Stomach (tissue), 9 donors: ENCODE data around the gene CAMK1. TPM values are rescaled to one million over a fixed set of nuclear protein-coding genes. Genes with fewer than 3 reads are reported as not detected.

ENCODE experiments used
- DNase-seq, 2 donors: peaks; one replicate each; pipeline versions ENCODE4 v3.0.0 to v3.0.0-alpha.2; 2013 to 2019
- H3K27ac ChIP-seq, 5 donors: fragments of 200-600 bp in 4 of 5; sonication (generic) in 4 of 5; one replicate each; pipeline ENCODE4 v1.5.1; 2013 to 2019; ENCODE audit warnings: mild to moderate bottlenecking in 1 of 5, moderate library complexity in 1 of 5
- H3K27me3 ChIP-seq, 3 donors: fragments of 200-600 bp; sonication (generic); one replicate each; pipeline ENCODE4 v1.5.1; 2017 to 2019; ENCODE audit warnings: mixed run types in 1 of 3
- H3K36me3 ChIP-seq, 4 donors: fragments of 200-600 bp; sonication (generic); 1 replicate in 3 of 4; 2 replicates in 1 of 4; pipeline ENCODE4 v1.5.1; 2016 to 2019
- H3K4me1 ChIP-seq, 4 donors: fragments of 200-600 bp; sonication (generic); one replicate each; pipeline ENCODE4 v1.5.1; 2016 to 2019
- H3K4me3 ChIP-seq, 4 donors: fragments of 200-600 bp; sonication (generic) in 3 of 4; one replicate each; pipeline ENCODE4 v1.5.1; 2016 to 2019; ENCODE audit warnings: mild to moderate bottlenecking in 1 of 4
- H3K9me3 ChIP-seq, 4 donors: fragments of 200-600 bp; sonication (generic); one replicate each; pipeline ENCODE4 v1.5.1; 2016 to 2019
- CTCF ChIP-seq, 7 experiments: fragments of 450-650 bp in 4 of 7; fragments of 200-600 bp in 3 of 7; sonication (generic) in 3 of 7; IDR thresholded peaks; one replicate each; pipeline ENCODE4 v1.5.1; 2016 to 2019; ENCODE audit warnings: antibody characterized with exemption in 7 of 7, control low read depth in 2 of 7, mild to moderate bottlenecking in 1 of 7
- EP300 ChIP-seq: sonication (generic); formaldehyde crosslinking; IDR thresholded peaks from one replicate; pipeline ENCODE4 v1.6.1; 2017; ENCODE audit warnings: antibody characterized with exemption
- POLR2A ChIP-seq, 4 donors: fragments of 450-650 bp; IDR thresholded peaks; one replicate each; pipeline ENCODE4 v1.6.1; 2016; ENCODE audit warnings: antibody characterized with exemption in 4 of 4, control low read depth in 2 of 4, mild to moderate bottlenecking in 1 of 4, moderate library complexity in 1 of 4
- POLR2AphosphoS5 ChIP-seq, 3 donors: sonication (generic); formaldehyde crosslinking; IDR thresholded peaks; one replicate each; pipeline ENCODE4 v1.6.1; 2016; ENCODE audit warnings: antibody characterized with exemption in 3 of 3
- WGBS, 5 donors: extraction: QIAGEN DNeasy Blood & Tissue Kit in 3 of 5; methylation state at CpG; one replicate each; pipeline versions ENCODE4 v1.1.5 to v1.1.7; 2013 to 2018; 5-methylcytosine and 5-hydroxymethylcytosine counted together
- intact Hi-C: fragments of 100-400 bp; cut with DNase I; formaldehyde crosslinking; loops from one replicate; pipeline ENCODE4 v1.15.1; 2023; ENCODE audit warnings: low total_unique reads
- polyA plus RNA-seq, 3 donors: library from polyadenylated mRNA; stranded (reverse); fragments of 200-250 nt; gene quantifications; one replicate each; pipeline ENCODE4 v1.2.3, GENCODE V29; 2013
- total RNA-seq, 5 donors: library from RNA; depleted of rRNA; stranded (reverse); fragments of >200 nt; gene quantifications; one replicate each; pipeline versions ENCODE4 v1.1.0 to v1.2.3, GENCODE V29; 2014 to 2016
- donor health status: healthy with polysubstance abuse.
- donor health status: Bipolar disorder and iron deficiency.
- donor health status: healthy.

CAMK1 gene
- total and polyA plus RNA-seq, 8 donors, result 14.3 to 61.1 (median 25.3) TPM

GRCh38 chr3:9785602-9786001 is 15.9 kb upstream of the CAMK1 start:
- H3K27me3 ChIP-seq, result no peaks in the 10 kb centered on the region
- TF ChIP-seq CTCF (IDR thresholded peaks at IDR 0.05), result no peak
- TF ChIP-seq EP300, result no peak
- no peak for TF ChIP-seq POLR2AphosphoS5 (IDR thresholded peaks at IDR 0.05)
- TF ChIP-seq POLR2A (IDR thresholded peaks at IDR 0.05), result no peak
- H3K36me3 ChIP-seq, result peaks cover 57 to 100% (median 99%) of the 10 kb centered on the region in 4 donors
- 58 to 76% (median 66%) methylated on average over 7 of the region's 7 CpGs for WGBS, 5 donors
- peaks cover 0 to 14% (median 4%) of the 10 kb centered on the region in 4 donors for H3K4me1 ChIP-seq
- intact Hi-C loops, result no loop called here
- no peak overlapping the region for H3K4me3 ChIP-seq
- DNase-seq, result no peak
- H3K9me3 ChIP-seq, result no peaks in the 10 kb centered on the region
- H3K27ac ChIP-seq, result no peak overlapping the region

GRCh38 chr3:9784965-9785364 is 15.2 kb upstream of the CAMK1 start:
- no peaks in the 10 kb centered on the region for H3K9me3 ChIP-seq
- peaks cover 0 to 15% (median 0%) of the 10 kb centered on the region in 4 donors for H3K4me1 ChIP-seq
- no peak overlapping the region for H3K27ac ChIP-seq
- no peak overlapping the region for H3K4me3 ChIP-seq
- 95 to 98% (median 97%) methylated on average over 4 of the region's 4 CpGs for WGBS, 5 donors
- intact Hi-C loops, result no loop called here
- TF ChIP-seq EP300 (no peak), POLR2AphosphoS5 (IDR thresholded peaks at IDR 0.05) (no peak)
- DNase-seq, result no peak
- peaks cover 62 to 100% (median 99%) of the 10 kb centered on the region in 4 donors for H3K36me3 ChIP-seq
- H3K27me3 ChIP-seq, result no peaks in the 10 kb centered on the region

GRCh38 chr3:9783954-9784353 is 14.2 kb upstream of the CAMK1 start:
- TF ChIP-seq POLR2A (IDR thresholded peaks at IDR 0.05) (no peak), EP300 (no peak), POLR2AphosphoS5 (IDR thresholded peaks at IDR 0.05) (no peak), CTCF (IDR thresholded peaks at IDR 0.05) (no peak)
- intact Hi-C loops, result no loop called here
- Histone ChIP-seq H3K27me3 (no peaks in the 10 kb centered on the region), H3K9me3 (no peaks in the 10 kb centered on the region), H3K4me1 (peaks cover 0 to 22% (median 4%) of the 10 kb centered on the region in 4 donors), H3K36me3 (peaks cover 52 to 100% (median 98%) of the 10 kb centered on the region in 4 donors), H3K4me3 (no peak overlapping the region), H3K27ac (no peak overlapping the region)
- WGBS, 5 donors, result 91 to 100% (median 97%) methylated on average over 3 to 14 of the region's 14 CpGs
- no peak for DNase-seq

- H3K9me3 ChIP-seq, result no peaks in the 10 kb centered on the region
- TF ChIP-seq CTCF (IDR thresholded peaks at IDR 0.05) (no peak), POLR2AphosphoS5 (IDR thresholded peaks at IDR 0.05) (no peak), EP300 (no peak), POLR2A (IDR thresholded peaks at IDR 0.05) (no peak)
- no peak for DNase-seq
- intact Hi-C loops, result no loop called here
- no peak overlapping the region for H3K27ac ChIP-seq
- peaks cover 49 to 89% (median 87%) of the 10 kb centered on the region in 4 donors for H3K36me3 ChIP-seq
- WGBS, 5 donors, result 31 to 50% (median 45%) methylated on average over 3 of the region's 3 CpGs
- no peak overlapping the region for H3K4me3 ChIP-seq
- no peaks in the 10 kb centered on the region for H3K27me3 ChIP-seq
- H3K4me1 ChIP-seq, result peaks cover 0 to 29% (median 4%) of the 10 kb centered on the region in 4 donors
Observed at GRCh38 chr3:9782770-9783169, 13.0 kb upstream of the CAMK1 start.

- intact Hi-C loops, result no loop called here
- TF ChIP-seq CTCF (IDR thresholded peaks at IDR 0.05), result no peak
- TF ChIP-seq POLR2A (IDR thresholded peaks at IDR 0.05), result no peak
- no peak for TF ChIP-seq EP300
- no peak for TF ChIP-seq POLR2AphosphoS5 (IDR thresholded peaks at IDR 0.05)
- peaks cover 43 to 82% (median 80%) of the 10 kb centered on the region in 4 donors for H3K36me3 ChIP-seq
Observed at GRCh38 chr3:9781978-9782603, 12.3 kb upstream of the CAMK1 start.

More at GRCh38 chr3:9781978-9782603, 12.3 kb upstream of the CAMK1 start:
- H3K4me3 ChIP-seq, result no peak overlapping the region
- H3K4me1 ChIP-seq, result peaks cover 0 to 34% (median 4%) of the 10 kb centered on the region in 4 donors
- H3K9me3 ChIP-seq, result no peaks in the 10 kb centered on the region
- 65 to 74% (median 71%) methylated on average over 3 of the region's 3 CpGs for WGBS, 5 donors
- H3K27ac ChIP-seq, result peak overlapping the region in 1 of 5 donors; percentile 62
- H3K27me3 ChIP-seq, result no peaks in the 10 kb centered on the region
- no peak for DNase-seq
